GM19455 (cell line): Measurements from ENCODE around the gene BAZ2B.
"Not testable (repeated sequence)": the region's sequence is repeated elsewhere in the genome, so short reads cannot be mapped to it uniquely, and the experiment has no call there.

Source experiments
- ATAC-seq: cut with Tn5 transposase; IDR thresholded peaks from one replicate; pipeline ENCODE4 v1.9.1; 2021; ENCODE audit not compliant: unreplicated experiment

BAZ2B gene

GRCh38 chr2:159616286-159616701 is at the start of gene BAZ2B:
TSS of gene BAZ2B (minus strand) at chr2:159616548. CDS start at chr2:159478719, 137,829 bp downstream.
- peak; percentile 28 for ATAC-seq

- no peak for ATAC-seq
Observed at GRCh38 chr2:159661286-159661685, 44.9 kb upstream of the BAZ2B start.

- no peak for ATAC-seq
Observed at GRCh38 chr2:159658881-159659873, 42.8 kb upstream of the BAZ2B start.

GRCh38 chr2:159653962-159654361 is 37.6 kb upstream of the BAZ2B start:
- ATAC-seq = no peak

GRCh38 chr2:159651884-159652283 is 35.5 kb upstream of the BAZ2B start:
- no peak for ATAC-seq

GRCh38 chr2:159650574-159650973 is 34.2 kb upstream of the BAZ2B start:
- ATAC-seq = no peak

GRCh38 chr2:159648643-159649042 is 32.3 kb upstream of the BAZ2B start:
- ATAC-seq = no peak

- no peak for ATAC-seq
Observed at GRCh38 chr2:159647667-159648066, 31.3 kb upstream of the BAZ2B start.

GRCh38 chr2:159640176-159640575 is 23.8 kb upstream of the BAZ2B start:
- ATAC-seq = no peak

GRCh38 chr2:159639712-159640111 is 23.4 kb upstream of the BAZ2B start:
- ATAC-seq = no peak

- no peak for ATAC-seq
Observed at GRCh38 chr2:159639071-159639470, 22.7 kb upstream of the BAZ2B start.

- no peak for ATAC-seq
Observed at GRCh38 chr2:159637988-159638501, 21.7 kb upstream of the BAZ2B start.

- no peak for ATAC-seq
Observed at GRCh38 chr2:159637240-159637639, 20.9 kb upstream of the BAZ2B start.

GRCh38 chr2:159635006-159635789 is 18.9 kb upstream of the BAZ2B start:
- ATAC-seq = no peak

- no peak for ATAC-seq
Observed at GRCh38 chr2:159633219-159633618, 16.9 kb upstream of the BAZ2B start.

GRCh38 chr2:159625628-159626027 is 9.3 kb upstream of the BAZ2B start:
- not testable (repeated sequence) for ATAC-seq

- no peak for ATAC-seq
Observed at GRCh38 chr2:159623436-159623835, 7.1 kb upstream of the BAZ2B start.

- ATAC-seq = no peak
Observed at GRCh38 chr2:159622966-159623365, 6.6 kb upstream of the BAZ2B start.

GRCh38 chr2:159620796-159621195 is 4.4 kb upstream of the BAZ2B start:
- ATAC-seq = no peak

GRCh38 chr2:159617646-159618045 is 1.3 kb upstream of the BAZ2B start:
- ATAC-seq = no peak

GRCh38 chr2:159617100-159617499 is 752 bp upstream of the BAZ2B start:
- no peak for ATAC-seq
